ENCODE results near the gene DENND6B.

DNA sequence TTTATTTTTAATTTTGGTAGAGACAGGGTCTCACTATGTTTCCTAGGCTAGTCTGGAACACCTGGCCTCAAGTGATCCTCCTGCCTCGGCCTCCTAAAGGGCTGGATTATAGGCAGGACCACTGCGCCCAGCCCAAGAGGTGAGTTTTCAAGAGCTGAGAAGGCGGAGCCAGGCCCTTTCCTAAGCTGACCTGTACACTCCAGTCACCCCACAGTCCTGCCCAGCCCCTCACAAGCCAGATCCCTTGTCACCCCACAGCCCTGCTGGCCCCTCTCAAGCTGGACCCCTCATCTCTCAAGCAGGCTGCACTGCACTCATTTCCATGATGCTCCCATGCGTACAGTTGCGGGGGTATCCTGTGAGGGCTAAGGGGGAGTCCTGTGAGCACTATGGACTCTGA lies 2.9 kb downstream of the DENND6B start:
- TF ChIP-seq, protein P1, sequence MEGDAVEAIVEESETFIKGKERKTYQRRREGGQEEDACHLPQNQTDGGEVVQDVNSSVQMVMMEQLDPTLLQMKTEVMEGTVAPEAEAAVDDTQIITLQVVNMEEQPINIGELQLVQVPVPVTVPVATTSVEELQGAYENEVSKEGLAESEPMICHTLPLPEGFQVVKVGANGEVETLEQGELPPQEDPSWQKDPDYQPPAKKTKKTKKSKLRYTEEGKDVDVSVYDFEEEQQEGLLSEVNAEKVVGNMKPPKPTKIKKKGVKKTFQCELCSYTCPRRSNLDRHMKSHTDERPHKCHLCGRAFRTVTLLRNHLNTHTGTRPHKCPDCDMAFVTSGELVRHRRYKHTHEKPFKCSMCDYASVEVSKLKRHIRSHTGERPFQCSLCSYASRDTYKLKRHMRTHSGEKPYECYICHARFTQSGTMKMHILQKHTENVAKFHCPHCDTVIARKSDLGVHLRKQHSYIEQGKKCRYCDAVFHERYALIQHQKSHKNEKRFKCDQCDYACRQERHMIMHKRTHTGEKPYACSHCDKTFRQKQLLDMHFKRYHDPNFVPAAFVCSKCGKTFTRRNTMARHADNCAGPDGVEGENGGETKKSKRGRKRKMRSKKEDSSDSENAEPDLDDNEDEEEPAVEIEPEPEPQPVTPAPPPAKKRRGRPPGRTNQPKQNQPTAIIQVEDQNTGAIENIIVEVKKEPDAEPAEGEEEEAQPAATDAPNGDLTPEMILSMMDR (IDR thresholded peaks at IDR 0.05) = no peak
- TF ChIP-seq POLR2A (IDR thresholded peaks at IDR 0.05) = no peak

Data from body of pancreas (tissue), 4 donors.